ENCODE data around the gene TECRL. TPM values are rescaled to one million over a fixed set of nuclear protein-coding genes. Genes with fewer than 3 reads are reported as not detected.
A peak's percentile ranks its signal among the peaks of the same experiment; 100 is the strongest.

TECRL gene
- total and polyA plus RNA-seq, 2 experiments from 2014 or later: not detected

GRCh38 chr4:64250061-64250460 is 159.2 kb downstream of the TECRL start:
- no peaks in the 10 kb centered on the region for H3K4me1 ChIP-seq (ENCODE audit: insufficient read depth)
- H3K79me2 ChIP-seq (ENCODE audit: insufficient read depth): no peaks in the 10 kb centered on the region
- no peak for TF ChIP-seq EZH2phosphoT487 (IDR thresholded peaks at IDR 0.05; ENCODE audit: insufficient read depth, low read depth)
- TF ChIP-seq EZH2 (IDR thresholded peaks at IDR 0.05; ENCODE audit: insufficient read depth, poor library complexity, severe bottlenecking): no peak
- no peaks in the 10 kb centered on the region for H3K9me2 ChIP-seq (ENCODE audit: insufficient read depth)
- no peak overlapping the region for H3K27ac ChIP-seq
- H4K20me1 ChIP-seq (ENCODE audit: insufficient read depth): no peaks in the 10 kb centered on the region
- H3K9ac ChIP-seq: no peak overlapping the region
- H3F3A ChIP-seq (ENCODE audit: insufficient read depth): no peaks in the 10 kb centered on the region
- no peak overlapping the region for H3K4me2 ChIP-seq (ENCODE audit: unreplicated experiment)
- H2AFZ ChIP-seq: no peak overlapping the region
- H3K36me3 ChIP-seq (ENCODE audit: low read depth): no peaks in the 10 kb centered on the region
- H3K4me3 ChIP-seq: no peak overlapping the region
- in situ Hi-C loops (cut with MboI): no loop called here
- DNase-seq: no peak
- H3K9me3 ChIP-seq (ENCODE audit: low read depth): no peaks in the 10 kb centered on the region
- H3K27me3 ChIP-seq (replicated peaks; ENCODE audit: insufficient read depth): no peaks in the 10 kb centered on the region

GRCh38 chr4:64248186-64248585 is 161.1 kb downstream of the TECRL start:
- H3K9me3 ChIP-seq (ENCODE audit: low read depth): no peaks in the 10 kb centered on the region
- no peaks in the 10 kb centered on the region for H3K36me3 ChIP-seq (ENCODE audit: low read depth)
- no peaks in the 10 kb centered on the region for H3K9me2 ChIP-seq (ENCODE audit: insufficient read depth)
- H3K27ac ChIP-seq: no peak overlapping the region
- no peak overlapping the region for H3K4me3 ChIP-seq
- H3K27me3 ChIP-seq (replicated peaks; ENCODE audit: insufficient read depth): no peaks in the 10 kb centered on the region
- no peak overlapping the region for H3K9ac ChIP-seq
- H3K4me2 ChIP-seq (ENCODE audit: unreplicated experiment): no peak overlapping the region
- no peak for DNase-seq
- no peaks in the 10 kb centered on the region for H3K4me1 ChIP-seq (ENCODE audit: insufficient read depth)
- TF ChIP-seq EZH2 (IDR thresholded peaks at IDR 0.05; ENCODE audit: insufficient read depth, poor library complexity, severe bottlenecking) (no peak), EZH2phosphoT487 (IDR thresholded peaks at IDR 0.05; ENCODE audit: insufficient read depth, low read depth) (no peak)
- no peak overlapping the region for H2AFZ ChIP-seq
- no peaks in the 10 kb centered on the region for H3K79me2 ChIP-seq (ENCODE audit: insufficient read depth)
- in situ Hi-C loops (cut with MboI): no loop called here
- H4K20me1 ChIP-seq (ENCODE audit: insufficient read depth): no peaks in the 10 kb centered on the region
- no peaks in the 10 kb centered on the region for H3F3A ChIP-seq (ENCODE audit: insufficient read depth)

GRCh38 chr4:64230709-64231310 is 178.4 kb downstream of the TECRL start:
- DNase-seq: peak; percentile 0

More at GRCh38 chr4:64230709-64231310, 178.4 kb downstream of the TECRL start:
- Histone ChIP-seq H3K79me2 (ENCODE audit: insufficient read depth) (no peaks in the 10 kb centered on the region), H3K4me1 (ENCODE audit: insufficient read depth) (no peaks in the 10 kb centered on the region), H3K4me3 (no peak overlapping the region), H2AFZ (no peak overlapping the region), H3K9me3 (ENCODE audit: low read depth) (no peaks in the 10 kb centered on the region), H3K27ac (no peak overlapping the region), H4K20me1 (ENCODE audit: insufficient read depth) (no peaks in the 10 kb centered on the region), H3F3A (ENCODE audit: insufficient read depth) (no peaks in the 10 kb centered on the region), H3K27me3 (replicated peaks; ENCODE audit: insufficient read depth) (no peaks in the 10 kb centered on the region), H3K4me2 (ENCODE audit: unreplicated experiment) (no peak overlapping the region), H3K9ac (no peak overlapping the region), H3K9me2 (ENCODE audit: insufficient read depth) (no peaks in the 10 kb centered on the region), H3K36me3 (ENCODE audit: low read depth) (no peaks in the 10 kb centered on the region)
- in situ Hi-C loops (cut with MboI): no loop called here
- 29 to 31% methylated on average over 3 of the region's 3 CpGs for WGBS, 2 experiments (ENCODE audit: low coverage in 1 of 2, low lambda C conversion rate in 2 of 2, missing lambda C conversion rate in 2 of 2)
- TF ChIP-seq EZH2 (IDR thresholded peaks at IDR 0.05; ENCODE audit: insufficient read depth, poor library complexity, severe bottlenecking) (no peak), EZH2phosphoT487 (IDR thresholded peaks at IDR 0.05; ENCODE audit: insufficient read depth, low read depth) (no peak)

Small RNAs within 50 kb of the gene (small RNA-seq; reads per million reads assigned to genes)
- gene RNU6-191P (ENCODE audit: low read depth, low replicate concordance): not detected

Data from GM23248 (cell line).